ENCODE results near the gene SLC15A1.

- no peak for TF ChIP-seq CTCF (conservative IDR thresholded peaks at IDR 0.05)
- no peak for TF ChIP-seq ZFX (IDR thresholded peaks at IDR 0.05)
Observed at GRCh38 chr13:98729658-98730057, 22.8 kb downstream of the SLC15A1 start.
